GM23248 (cell line): ENCODE data around the gene PPP1R3D. TPM values are rescaled to one million over a fixed set of nuclear protein-coding genes. Genes with fewer than 3 reads are reported as not detected.
"Not testable (repeated sequence)": the region's sequence is repeated elsewhere in the genome, so short reads cannot be mapped to it uniquely, and the experiment has no call there.

ENCODE experiments used
- DNase-seq: peaks from one replicate; pipeline ENCODE4 v3.0.0-alpha.2; 2015
- H2AFZ ChIP-seq: fragments of 200-600 bp; sonication (generic); 2 replicates; pipeline ENCODE4 v1.6.1; 2016; ENCODE audit warnings: antibody characterized with exemption
- H3F3A ChIP-seq: fragments of 200-600 bp; sonication (generic); 2 replicates; pipeline ENCODE4 v1.6.1; 2016; ENCODE audit warnings: mild to moderate bottlenecking, antibody characterized with exemption, mixed run types; ENCODE audit not compliant: insufficient read depth
- H3K27ac ChIP-seq: fragments of 200-600 bp; sonication (generic); 2 replicates; pipeline ENCODE4 v1.5.1; 2016; ENCODE audit warnings: mild to moderate bottlenecking
- H3K27me3 ChIP-seq: fragments of 200-600 bp; sonication (generic); replicated peaks from 2 replicates; pipeline ENCODE4 v1.6.1; 2016; ENCODE audit warnings: mild to moderate bottlenecking; ENCODE audit not compliant: insufficient read depth
- H3K36me3 ChIP-seq: fragments of 200-600 bp; sonication (generic); 2 replicates; pipeline ENCODE4 v1.6.1; 2016; ENCODE audit warnings: low read depth, mild to moderate bottlenecking
- H3K4me1 ChIP-seq: fragments of 200-600 bp; sonication (generic); 2 replicates; pipeline ENCODE4 v1.6.1; 2016; ENCODE audit warnings: mild to moderate bottlenecking; ENCODE audit not compliant: insufficient read depth
- H3K4me2 ChIP-seq: fragments of 200-600 bp; sonication (generic); one replicate; pipeline ENCODE4 v1.6.1; 2016; ENCODE audit warnings: mild to moderate bottlenecking; ENCODE audit not compliant: unreplicated experiment
- H3K4me3 ChIP-seq: fragments of 200-600 bp; sonication (generic); 2 replicates; pipeline ENCODE4 v1.5.1; 2016; ENCODE audit warnings: mild to moderate bottlenecking
- H3K79me2 ChIP-seq: fragments of 200-600 bp; sonication (generic); 2 replicates; pipeline ENCODE4 v1.6.1; 2016; ENCODE audit warnings: mild to moderate bottlenecking; ENCODE audit not compliant: insufficient read depth
- H3K9ac ChIP-seq: fragments of 200-600 bp; sonication (generic); 2 replicates; pipeline ENCODE4 v1.6.1; 2016; ENCODE audit warnings: mild to moderate bottlenecking
- H3K9me2 ChIP-seq: fragments of 200-600 bp; sonication (generic); 2 replicates; pipeline ENCODE4 v1.6.1; 2016; ENCODE audit warnings: mixed run types, mild to moderate bottlenecking, moderate library complexity; ENCODE audit not compliant: insufficient read depth
- H3K9me3 ChIP-seq: fragments of 200-600 bp; sonication (generic); one replicate; pipeline ENCODE4 v1.6.1; 2017; ENCODE audit warnings: low read depth
- H4K20me1 ChIP-seq: fragments of 200-600 bp; sonication (generic); 2 replicates; pipeline ENCODE4 v1.6.0; 2016; ENCODE audit not compliant: insufficient read depth
- EZH2 ChIP-seq: fragments of 200-600 bp; sonication (generic); IDR thresholded peaks from 2 replicates; pipeline ENCODE4 v1.6.1; 2018; ENCODE audit warnings: antibody characterized with exemption, mild to moderate bottlenecking; ENCODE audit not compliant: insufficient read depth, poor library complexity, severe bottlenecking
- EZH2phosphoT487 ChIP-seq: fragments of 200-600 bp; sonication (generic); IDR thresholded peaks from 2 replicates; pipeline ENCODE4 v1.6.1; 2018; ENCODE audit warnings: antibody characterized with exemption, moderate library complexity, mild to moderate bottlenecking, low read depth; ENCODE audit not compliant: insufficient read depth
- WGBS, 2 experiments: methylation state at CpG; one replicate each; pipeline ENCODE4 v1.1.6; 2015 to 2017; ENCODE audit warnings: low lambda C conversion rate in 2 of 2, low coverage in 1 of 2; ENCODE audit errors: missing lambda C conversion rate in 2 of 2; 5-methylcytosine and 5-hydroxymethylcytosine counted together
- in situ Hi-C: fragments of 300-500 bp; cut with MboI; formaldehyde crosslinking; loops from 2 replicates; pipeline ENCODE4 v1.15.0; 2020
- polyA plus RNA-seq: library from polyadenylated mRNA; unstranded; fragments of >200 nt; fragmentation: Nextera tagmentation; extraction: Ambion mirVana; gene quantifications from 2 replicates; pipeline ENCODE4 v1.2.1, GENCODE V29; 2016
- total RNA-seq: library from RNA; depleted of rRNA; stranded (reverse); fragments of >200 nt; shearing (Covaris generic); gene quantifications from 2 replicates; pipeline ENCODE4 v1.2.3, GENCODE V29; 2014; rRNA removed

Gene PPP1R3D
- total and polyA plus RNA-seq, 2 experiments from 2014 or later: 2.6 to 6.7 TPM

DNA sequence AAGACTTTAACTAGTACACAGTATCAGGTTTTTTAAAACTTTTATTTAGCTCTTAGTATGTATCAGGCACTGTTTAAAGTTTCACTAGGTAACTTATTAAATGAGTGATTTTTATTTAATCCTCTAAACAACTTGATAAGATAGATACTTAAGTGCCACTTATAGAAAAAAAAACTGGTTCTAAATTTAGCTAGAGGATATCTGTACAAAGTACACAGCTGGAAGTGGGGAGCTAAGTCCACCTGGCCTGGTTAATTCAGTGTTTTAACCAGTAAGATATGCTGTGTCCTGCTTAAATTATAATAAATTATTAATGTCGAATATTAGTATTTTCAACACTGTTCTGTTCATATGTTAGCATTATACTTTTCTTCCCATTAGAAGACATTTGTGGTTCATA lies 44.2 kb downstream of the PPP1R3D start:
- no peak for TF ChIP-seq EZH2
- TF ChIP-seq EZH2phosphoT487: no peak
- DNase-seq: no peak
- Histone ChIP-seq H3K4me1 (no peaks in the 10 kb centered on the region), H3K79me2 (no peaks in the 10 kb centered on the region), H3K9ac (no peak overlapping the region), H3K27me3 (no peaks in the 10 kb centered on the region), H3K9me3 (no peaks in the 10 kb centered on the region), H3K4me3 (no peak overlapping the region), H2AFZ (no peak overlapping the region), H3K27ac (no peak overlapping the region), H3K36me3 (no peaks in the 10 kb centered on the region), H4K20me1 (no peaks in the 10 kb centered on the region), H3K4me2 (no peak overlapping the region), H3K9me2 (no peaks in the 10 kb centered on the region; the same call in 1 of the 2 replicates), H3F3A (no peaks in the 10 kb centered on the region)
- in situ Hi-C loops: no loop called here
- 33 to 67% methylated on average over 1 of the region's 1 CpG for WGBS, 2 experiments

DNA sequence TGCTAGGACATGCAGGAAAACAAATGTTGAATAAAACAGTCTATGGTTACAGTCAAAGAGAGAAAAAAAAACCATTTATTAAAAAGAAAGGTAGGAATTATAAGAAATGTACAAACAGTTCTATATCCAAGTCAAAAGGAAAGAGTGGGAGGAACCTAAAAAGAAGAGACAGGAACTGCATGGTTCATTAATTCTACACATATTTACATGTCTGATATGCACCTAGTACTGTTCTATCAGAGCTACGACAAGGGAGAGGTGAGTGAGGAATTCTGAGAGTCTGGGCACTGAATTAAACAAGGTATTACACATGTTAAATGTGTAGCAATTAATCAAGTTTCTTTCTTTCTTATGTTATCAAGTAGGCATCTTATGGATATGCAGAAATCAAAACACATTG lies 48.5 kb downstream of the PPP1R3D start:
- no peaks in the 10 kb centered on the region for H3K9me2 ChIP-seq
- no peak overlapping the region for H2AFZ ChIP-seq
- H3F3A ChIP-seq: no peaks in the 10 kb centered on the region
- H3K9me3 ChIP-seq: no peaks in the 10 kb centered on the region
- TF ChIP-seq EZH2 (no peak), EZH2phosphoT487 (no peak)
- H4K20me1 ChIP-seq: no peaks in the 10 kb centered on the region
- no peak overlapping the region for H3K27ac ChIP-seq
- in situ Hi-C loops: no loop called here
- H3K4me3 ChIP-seq: no peak overlapping the region
- H3K36me3 ChIP-seq: no peaks in the 10 kb centered on the region
- no peaks in the 10 kb centered on the region for H3K27me3 ChIP-seq
- no peaks in the 10 kb centered on the region for H3K4me1 ChIP-seq
- no peak for DNase-seq
- no peak overlapping the region for H3K9ac ChIP-seq
- H3K79me2 ChIP-seq: no peaks in the 10 kb centered on the region
- H3K4me2 ChIP-seq: no peak overlapping the region
- 91 to 95% methylated on average over 1 of the region's 1 CpG for WGBS, 2 experiments

DNA sequence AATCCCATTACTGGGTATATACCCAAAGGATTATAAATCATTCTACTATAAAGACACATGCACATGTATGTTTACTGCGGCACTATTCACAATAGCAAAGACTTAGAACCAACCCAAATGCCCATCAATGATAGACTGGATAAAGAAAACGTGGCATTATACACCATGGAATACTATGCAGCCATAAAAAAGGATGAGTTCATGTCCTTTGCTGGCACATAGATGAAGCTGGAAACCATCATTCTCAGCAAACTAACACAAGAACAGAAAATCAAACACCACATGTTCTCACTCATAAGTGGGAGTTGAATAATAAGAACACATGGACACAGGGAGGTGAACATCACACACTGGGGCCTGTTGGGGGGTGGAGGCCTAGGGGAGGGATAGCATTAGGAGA lies 50.1 kb downstream of the PPP1R3D start:
- H3K9me2 ChIP-seq, H3K27me3 ChIP-seq, H2AFZ ChIP-seq, H3K36me3 ChIP-seq, H3K4me3 ChIP-seq, DNase-seq, H3K9ac ChIP-seq, H4K20me1 ChIP-seq, H3F3A ChIP-seq, H3K4me2 ChIP-seq, in situ Hi-C loops, H3K27ac ChIP-seq, H3K9me3 ChIP-seq, H3K79me2 ChIP-seq, H3K4me1 ChIP-seq: not testable (repeated sequence)
- WGBS, 2 experiments: 68 to 69% methylated on average over 2 of the region's 2 CpGs

DNA sequence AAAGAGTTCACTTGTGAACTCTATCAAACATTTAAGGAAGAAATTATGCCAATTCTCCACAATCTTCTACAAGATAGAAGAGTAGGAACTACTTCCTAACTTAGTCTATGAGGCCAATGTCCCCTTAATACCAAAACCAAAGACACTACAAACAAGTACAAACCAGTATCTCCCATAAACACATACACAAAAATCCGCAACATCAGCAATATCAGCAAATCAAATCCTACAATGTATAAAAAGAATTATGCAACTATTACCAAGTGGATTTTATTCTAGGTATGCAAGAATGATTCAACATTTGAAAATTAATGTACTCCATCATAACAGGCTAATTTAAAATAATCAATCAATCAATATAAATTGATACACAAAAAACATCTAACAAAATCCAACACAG lies 52.1 kb downstream of the PPP1R3D start:
- Histone ChIP-seq H4K20me1 (no peaks in the 10 kb centered on the region), H3K9ac (no peak overlapping the region), H3K4me1 (no peaks in the 10 kb centered on the region), H3K27me3 (no peaks in the 10 kb centered on the region), H3K9me2 (no peaks in the 10 kb centered on the region), H3F3A (no peaks in the 10 kb centered on the region), H3K4me2 (no peak overlapping the region), H3K79me2 (no peaks in the 10 kb centered on the region), H2AFZ (no peak overlapping the region), H3K9me3 (no peaks in the 10 kb centered on the region), H3K4me3 (no peak overlapping the region), H3K36me3 (no peaks in the 10 kb centered on the region), H3K27ac (no peak overlapping the region)
- in situ Hi-C loops: no loop called here
- DNase-seq: no peak
- 88 to 93% methylated on average over 1 of the region's 1 CpG for WGBS, 2 experiments
- TF ChIP-seq EZH2phosphoT487 (no peak), EZH2 (no peak)

Other genes with a start within 250 kb of the PPP1R3D start
- gene SYCP2, start 6.7 kb downstream of the PPP1R3D start, total RNA-seq: 0.22 and 0.38 TPM in 2 replicates
- 0.24 and 0.39 TPM in 2 replicates for gene SYCP2, start 6.7 kb downstream of the PPP1R3D start, polyA plus RNA-seq
- gene FAM217B, start 84 bp upstream of the PPP1R3D start, total RNA-seq: 2.2 and 2.9 TPM in 2 replicates
- 8.6 and 9.5 TPM in 2 replicates for gene FAM217B, start 84 bp upstream of the PPP1R3D start, polyA plus RNA-seq
- gene CDH26, start 18.1 kb upstream of the PPP1R3D start, total RNA-seq: not detected in 2 replicates
- not detected in 2 replicates for gene CDH26, start 18.1 kb upstream of the PPP1R3D start, polyA plus RNA-seq